Ovary (tissue), 3 donors: Measurements from ENCODE around the gene RMDN3.

Experiments used
- POLR2A ChIP-seq: fragments of 450-650 bp; IDR thresholded peaks from one replicate; pipeline ENCODE4 v1.6.1; 2017; ENCODE audit warnings: antibody characterized with exemption, mild to moderate bottlenecking, moderate library complexity
- TF ChIP-seq, protein P1 (sequence below), 3 donors: fragments of 450-650 bp in 2 of 3; fragments of 200-600 bp in 1 of 3; IDR thresholded peaks; one replicate each; pipeline versions ENCODE4 v1.5.1 to v1.8.0; 2016 to 2022; ENCODE audit warnings: antibody characterized with exemption in 3 of 3, mild to moderate bottlenecking in 1 of 3
- donor health status: DM: no; HTN: no; CAD: no.

DNA sequence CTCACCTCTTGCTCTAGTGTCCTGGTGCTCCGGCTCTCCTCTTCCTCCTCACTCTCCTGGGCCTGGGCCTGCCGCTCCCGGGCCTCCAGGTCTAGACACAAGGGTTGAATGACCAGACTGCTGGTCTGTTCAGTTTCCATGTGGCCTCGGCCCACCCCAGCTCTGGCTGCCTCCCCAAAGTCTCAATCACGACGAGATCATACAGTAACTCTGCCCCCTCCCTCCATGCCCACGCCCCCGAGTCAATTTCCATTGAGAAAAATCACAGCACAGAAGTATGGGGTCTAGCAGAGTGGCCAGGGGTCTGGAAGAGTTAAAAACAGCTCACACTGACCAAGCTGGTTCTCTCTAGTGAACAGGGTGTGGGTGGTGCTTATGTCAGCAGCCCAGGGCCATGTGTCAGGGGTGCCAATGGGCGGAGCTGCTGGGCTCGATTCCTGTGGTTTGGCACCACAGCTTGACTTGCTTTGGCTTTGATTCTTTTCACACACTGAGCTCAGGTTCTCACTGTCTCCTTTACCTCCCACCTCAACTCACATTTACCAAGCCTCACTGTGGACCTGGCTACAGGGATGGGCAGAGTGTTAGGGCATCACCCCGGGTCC lies 21.6 kb upstream of the RMDN3 start:
- TF ChIP-seq, protein P1, sequence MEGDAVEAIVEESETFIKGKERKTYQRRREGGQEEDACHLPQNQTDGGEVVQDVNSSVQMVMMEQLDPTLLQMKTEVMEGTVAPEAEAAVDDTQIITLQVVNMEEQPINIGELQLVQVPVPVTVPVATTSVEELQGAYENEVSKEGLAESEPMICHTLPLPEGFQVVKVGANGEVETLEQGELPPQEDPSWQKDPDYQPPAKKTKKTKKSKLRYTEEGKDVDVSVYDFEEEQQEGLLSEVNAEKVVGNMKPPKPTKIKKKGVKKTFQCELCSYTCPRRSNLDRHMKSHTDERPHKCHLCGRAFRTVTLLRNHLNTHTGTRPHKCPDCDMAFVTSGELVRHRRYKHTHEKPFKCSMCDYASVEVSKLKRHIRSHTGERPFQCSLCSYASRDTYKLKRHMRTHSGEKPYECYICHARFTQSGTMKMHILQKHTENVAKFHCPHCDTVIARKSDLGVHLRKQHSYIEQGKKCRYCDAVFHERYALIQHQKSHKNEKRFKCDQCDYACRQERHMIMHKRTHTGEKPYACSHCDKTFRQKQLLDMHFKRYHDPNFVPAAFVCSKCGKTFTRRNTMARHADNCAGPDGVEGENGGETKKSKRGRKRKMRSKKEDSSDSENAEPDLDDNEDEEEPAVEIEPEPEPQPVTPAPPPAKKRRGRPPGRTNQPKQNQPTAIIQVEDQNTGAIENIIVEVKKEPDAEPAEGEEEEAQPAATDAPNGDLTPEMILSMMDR (IDR thresholded peaks at IDR 0.05), result no peak
- TF ChIP-seq POLR2A, result no peak
